A673 (cell line): Measurements from ENCODE around the gene UQCRHL. TPM values are rescaled to one million over a fixed set of nuclear protein-coding genes. Genes with fewer than 3 reads are reported as not detected.
"Not testable (repeated sequence)": the region's sequence is repeated elsewhere in the genome, so short reads cannot be mapped to it uniquely, and the experiment has no call there.

ENCODE experiments used
- BruUV-seq: library from RNA; stranded (reverse); fragments of 400-500 nt; replicated peaks from 2 replicates; lab custom pipeline; 2021; lab: Mats Ljungman, UMichigan
- CTCF ChIA-PET: fragments of 300-600 bp; sonication (Branson Sonifier 250); formaldehyde crosslinking; loops from one replicate; lab custom pipeline; 2022; ENCODE audit warnings: antibody characterized with exemption; lab: Charles Lee
- POLR2A ChIA-PET: fragments of 300-600 bp; sonication (Branson Sonifier 250); formaldehyde crosslinking; loops from one replicate; lab custom pipeline; 2022; ENCODE audit warnings: antibody characterized with exemption; ENCODE audit not compliant: low non-redundant PET; lab: Charles Lee
- DNase-seq: peaks from one replicate; pipeline ENCODE4 v3.0.0-alpha.2; 2015; ENCODE audit warnings: low spot score
- H3K27ac ChIP-seq: fragments of 200-600 bp; sonication (generic); 2 replicates; pipeline ENCODE4 v1.5.1; 2016; ENCODE audit warnings: mixed run types, low read depth, mild to moderate bottlenecking, mixed read lengths, antibody characterized with exemption, low read length; ENCODE audit not compliant: poor library complexity, severe bottlenecking
- H3K27me3 ChIP-seq: fragments of 200-600 bp; sonication (generic); replicated peaks from 2 replicates; pipeline ENCODE4 v1.6.1; 2017; ENCODE audit warnings: mixed run types, low read depth, mild to moderate bottlenecking, mixed read lengths, antibody characterized with exemption, low read length; ENCODE audit not compliant: insufficient read depth, poor library complexity
- H3K36me3 ChIP-seq: fragments of 200-600 bp; sonication (generic); 2 replicates; pipeline ENCODE4 v1.6.1; 2016; ENCODE audit warnings: mixed run types, mild to moderate bottlenecking, mixed read lengths, antibody characterized with exemption, low read length; ENCODE audit not compliant: insufficient read depth, poor library complexity, severe bottlenecking
- H3K4me1 ChIP-seq: fragments of 200-600 bp; sonication (generic); 2 replicates; pipeline ENCODE4 v1.6.1; 2017; ENCODE audit warnings: mixed run types, mild to moderate bottlenecking, mixed read lengths, antibody characterized with exemption, low read length; ENCODE audit not compliant: insufficient read depth, poor library complexity, severe bottlenecking
- H3K4me3 ChIP-seq: fragments of 200-600 bp; sonication (generic); 2 replicates; pipeline ENCODE4 v1.5.1; 2016; ENCODE audit warnings: low read depth, mixed run types, mild to moderate bottlenecking, mixed read lengths, low read length; ENCODE audit not compliant: poor library complexity, severe bottlenecking
- H3K9me3 ChIP-seq: fragments of 200-600 bp; sonication (generic); 2 replicates; pipeline ENCODE4 v1.6.1; 2016; ENCODE audit warnings: mixed run types, low read depth, mild to moderate bottlenecking, mixed read lengths, antibody characterized with exemption, low read length; ENCODE audit not compliant: poor library complexity, severe bottlenecking
- EZH2 ChIP-seq: fragments of 200-600 bp; sonication (generic); IDR thresholded peaks from 2 replicates; pipeline ENCODE4 v1.6.1; 2017; ENCODE audit warnings: borderline replicate concordance, low read depth, mild to moderate bottlenecking, mixed read lengths, antibody characterized with exemption, low read length; ENCODE audit not compliant: poor library complexity, severe bottlenecking
- intact Hi-C: fragments of 100-400 bp; cut with micrococcal nuclease; formaldehyde crosslinking; loops from one replicate; pipeline ENCODE4 v1.10.0; 2022; ENCODE audit not compliant: unreplicated experiment
- total RNA-seq: library from RNA; stranded (reverse); gene quantifications from 2 replicates; pipeline ENCODE4 v1.2.3, GENCODE V29; 2021
- TF ChIP-seq, protein P1 (sequence below): fragments of 300-800, 200-600 bp; sonication (generic); conservative IDR thresholded peaks from 2 replicates; pipeline ENCODE4 v1.5.1; 2017; ENCODE audit warnings: low read depth, mild to moderate bottlenecking, antibody characterized with exemption, low read length, moderate library complexity, mixed read lengths

Gene UQCRHL
- total RNA-seq, 1 experiment from 2014 or later: 4.1 TPM

GRCh38 chr1:15833069-15833679, 25.7 kb upstream of the UQCRHL start:
- H3K4me3 ChIP-seq: peak overlapping the region; percentile 61
- intact Hi-C loops: no loop called here
- no peaks in the 10 kb centered on the region for H3K9me3 ChIP-seq
- no TSS peak for BruUV-seq
- H3K27ac ChIP-seq: peak overlapping the region; percentile 100
- peak; percentile 74 for DNase-seq
- POLR2A ChIA-PET: interaction anchor here (0.6 to 0.7 kb wide), 2 partner anchors 10 to 261 kb away, joined by 3 to 5 read pairs; no protein-coding TSS in a partner anchor
- TF ChIP-seq, protein P1, sequence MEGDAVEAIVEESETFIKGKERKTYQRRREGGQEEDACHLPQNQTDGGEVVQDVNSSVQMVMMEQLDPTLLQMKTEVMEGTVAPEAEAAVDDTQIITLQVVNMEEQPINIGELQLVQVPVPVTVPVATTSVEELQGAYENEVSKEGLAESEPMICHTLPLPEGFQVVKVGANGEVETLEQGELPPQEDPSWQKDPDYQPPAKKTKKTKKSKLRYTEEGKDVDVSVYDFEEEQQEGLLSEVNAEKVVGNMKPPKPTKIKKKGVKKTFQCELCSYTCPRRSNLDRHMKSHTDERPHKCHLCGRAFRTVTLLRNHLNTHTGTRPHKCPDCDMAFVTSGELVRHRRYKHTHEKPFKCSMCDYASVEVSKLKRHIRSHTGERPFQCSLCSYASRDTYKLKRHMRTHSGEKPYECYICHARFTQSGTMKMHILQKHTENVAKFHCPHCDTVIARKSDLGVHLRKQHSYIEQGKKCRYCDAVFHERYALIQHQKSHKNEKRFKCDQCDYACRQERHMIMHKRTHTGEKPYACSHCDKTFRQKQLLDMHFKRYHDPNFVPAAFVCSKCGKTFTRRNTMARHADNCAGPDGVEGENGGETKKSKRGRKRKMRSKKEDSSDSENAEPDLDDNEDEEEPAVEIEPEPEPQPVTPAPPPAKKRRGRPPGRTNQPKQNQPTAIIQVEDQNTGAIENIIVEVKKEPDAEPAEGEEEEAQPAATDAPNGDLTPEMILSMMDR: no peak
- TF ChIP-seq EZH2: no peak
- no peaks in the 10 kb centered on the region for H3K27me3 ChIP-seq
- peaks cover 12% of the 10 kb centered on the region for H3K4me1 ChIP-seq
- H3K36me3 ChIP-seq: no peaks in the 10 kb centered on the region
- CTCF ChIA-PET: interaction anchor here (0.6 kb wide), 1 partner anchor 119 kb away, joined by 4 read pairs; no protein-coding TSS in a partner anchor

GRCh38 chr1:15830258-15830657, 22.8 kb upstream of the UQCRHL start:
- DNase-seq: no peak
- CTCF ChIA-PET: interaction anchor here (0.6 kb wide), 2 partner anchors 14 to 80 kb away, joined by 3 to 5 read pairs; no protein-coding TSS in a partner anchor
- Histone ChIP-seq H3K9me3 (no peaks in the 10 kb centered on the region), H3K27me3 (no peaks in the 10 kb centered on the region), H3K4me1 (peaks cover 12% of the 10 kb centered on the region), H3K27ac (no peak overlapping the region), H3K36me3 (no peaks in the 10 kb centered on the region), H3K4me3 (no peak overlapping the region)
- no TSS peak for BruUV-seq
- intact Hi-C loops: no loop called here
- POLR2A ChIA-PET: no interaction called here
- no peak for TF ChIP-seq EZH2
- TF ChIP-seq, protein P1: no peak

- BruUV-seq, H3K27ac ChIP-seq, intact Hi-C loops, POLR2A ChIA-PET, H3K36me3 ChIP-seq, H3K27me3 ChIP-seq, H3K9me3 ChIP-seq, DNase-seq, H3K4me3 ChIP-seq: not testable (repeated sequence)
- CTCF ChIA-PET: interaction anchor here (0.9 kb wide), 1 partner anchor 13 kb away, joined by 4 read pairs; no protein-coding TSS in a partner anchor
- peaks cover 12% of the 10 kb centered on the region for H3K4me1 ChIP-seq
Measured at GRCh38 chr1:15828931-15829330, 21.5 kb upstream of the UQCRHL start.

GRCh38 chr1:15827567-15827966, 20.1 kb upstream of the UQCRHL start:
- H3K27me3 ChIP-seq, H3K27ac ChIP-seq, H3K4me3 ChIP-seq, H3K36me3 ChIP-seq, POLR2A ChIA-PET, intact Hi-C loops, H3K4me1 ChIP-seq, H3K9me3 ChIP-seq, DNase-seq, BruUV-seq, CTCF ChIA-PET: not testable (repeated sequence)
